DMS153 treated with DMSO at 0.1 percent for 48 hours (cell line): Measurements from ENCODE around the gene IPO4.
"Not testable (repeated sequence)": the region's sequence is repeated elsewhere in the genome, so short reads cannot be mapped to it uniquely, and the experiment has no call there.

Experiments
- DNase-seq: peaks from one replicate; lab custom pipeline; 2025; ENCODE audit not compliant: unreplicated experiment; lab: John Stamatoyannopoulos, UW

Gene IPO4

GRCh38 chr14:24219080-24219479, 30.5 kb upstream of the IPO4 start:
- DNase-seq = no peak

GRCh38 chr14:24216876-24217275, 28.3 kb upstream of the IPO4 start:
- DNase-seq = not testable (repeated sequence)

- no peak for DNase-seq
Observed at GRCh38 chr14:24216345-24216699, 27.7 kb upstream of the IPO4 start.

- DNase-seq = peak; percentile 68
Observed at GRCh38 chr14:24215495-24216344, 27.1 kb upstream of the IPO4 start, which contains the start of gene MDP1. MDP1 (minus strand) TSS chr14:24216066; CDS start chr14:24215955, 111 bp downstream.

GRCh38 chr14:24213866-24214662, 25.4 kb upstream of the IPO4 start:
- DNase-seq = no peak

- peak; percentile 67 for DNase-seq
Observed at GRCh38 chr14:24212924-24213865, 24.6 kb upstream of the IPO4 start, which contains the start of gene CHMP4A. CHMP4A (minus strand) TSS chr14:24213488; CDS start chr14:24213439, 49 bp downstream.

GRCh38 chr14:24211311-24211710, 22.7 kb upstream of the IPO4 start:
- no peak for DNase-seq

- no peak for DNase-seq
Observed at GRCh38 chr14:24207625-24208024, 19.0 kb upstream of the IPO4 start.

GRCh38 chr14:24207104-24207551, 18.5 kb upstream of the IPO4 start:
- no peak for DNase-seq

- DNase-seq = no peak
Observed at GRCh38 chr14:24206260-24207103, 17.9 kb upstream of the IPO4 start.

GRCh38 chr14:24204163-24205146, 15.8 kb upstream of the IPO4 start:
- no peak for DNase-seq

- not testable (repeated sequence) for DNase-seq
Observed at GRCh38 chr14:24203249-24203886, 14.8 kb upstream of the IPO4 start.

GRCh38 chr14:24202538-24202937, 13.9 kb upstream of the IPO4 start:
- not testable (repeated sequence) for DNase-seq

GRCh38 chr14:24198814-24199524, 10.4 kb upstream of the IPO4 start:
- DNase-seq = no peak

GRCh38 chr14:24197056-24197450, 8.4 kb upstream of the IPO4 start:
- DNase-seq = no peak

GRCh38 chr14:24196071-24197055, 7.7 kb upstream of the IPO4 start:
- no peak for DNase-seq
